Lower lobe of right lung (tissue), 2 donors: ENCODE measurements around the gene GNL1. TPM values are rescaled to one million over a fixed set of nuclear protein-coding genes. Genes with fewer than 3 reads are reported as not detected.
A peak's percentile ranks its signal among the peaks of the same experiment; 100 is the strongest.
"Not testable (repeated sequence)": the region's sequence is repeated elsewhere in the genome, so short reads cannot be mapped to it uniquely, and the experiment has no call there.

Source experiments
- ATAC-seq, 2 donors: fragments of 200-7000 bp; cut with Tn5 transposase; one replicate each; pipeline ENCODE4 v1.9.1; 2020 to 2022; ENCODE audit warnings: mild to moderate bottlenecking in 2 of 2, moderate library complexity in 2 of 2
- DNase-seq: peaks from one replicate; pipeline ENCODE4 v3.0.0-alpha.2; 2020
- H3K27ac ChIP-seq: fragments of 200-600 bp; one replicate; pipeline ENCODE4 v1.8.0; 2022
- H3K27me3 ChIP-seq: fragments of 200-600 bp; one replicate; pipeline ENCODE4 v1.8.0; 2022; ENCODE audit warnings: low read depth
- H3K36me3 ChIP-seq: fragments of 200-600 bp; one replicate; pipeline ENCODE4 v1.8.0; 2022; ENCODE audit warnings: mild to moderate bottlenecking
- H3K4me1 ChIP-seq: fragments of 200-600 bp; one replicate; pipeline ENCODE4 v1.8.0; 2022
- H3K4me3 ChIP-seq: fragments of 200-600 bp; one replicate; pipeline ENCODE4 v1.8.0; 2022; ENCODE audit warnings: mild to moderate bottlenecking
- H3K9me3 ChIP-seq: fragments of 200-600 bp; one replicate; pipeline ENCODE4 v1.8.0; 2022
- intact Hi-C: fragments of 100-400 bp; cut with DNase I; formaldehyde crosslinking; loops from one replicate; pipeline ENCODE4 v1.11.0; 2022
- total RNA-seq: library from RNA; stranded (reverse); fragmentation: NEBNext Ultra II Directional; extraction: Animal tissue kit (Norgen Biotek cat#: 25700); gene quantifications from one replicate; pipeline ENCODE4 v1.2.1, GENCODE V29; 2021
- TF ChIP-seq, protein P1 (sequence below): fragments of 200-600 bp; IDR thresholded peaks from one replicate; pipeline ENCODE4 v1.8.0; 2022; ENCODE audit warnings: antibody characterized with exemption, mild to moderate bottlenecking
- donor health status: DM: no; HTN: yes; CAD: no; lungs with severe emphysema.

GNL1 gene
- total RNA-seq, 1 donor from 2014 or later: 54.9 TPM

DNA sequence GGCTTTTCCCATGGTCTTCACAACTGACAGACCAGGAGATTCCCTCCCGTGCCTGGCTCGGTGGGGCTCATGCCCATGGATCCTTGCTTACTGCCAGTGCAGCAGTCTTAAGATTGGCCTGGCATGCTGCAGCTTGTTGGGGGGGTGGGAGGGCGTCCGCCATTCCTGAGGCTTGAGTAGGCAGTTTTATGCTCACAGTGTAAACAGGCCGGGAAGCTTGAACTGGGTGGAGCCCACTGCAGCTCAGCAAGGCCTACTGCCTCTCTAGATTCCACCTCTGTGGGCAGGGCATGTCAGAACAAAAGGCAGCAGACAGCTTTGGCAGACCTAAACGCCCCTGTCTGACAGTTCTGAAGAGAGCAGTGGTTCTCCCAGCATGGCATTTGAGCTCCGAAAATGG lies 35.2 kb downstream of the GNL1 start:
- peak; percentile 69 for DNase-seq
- intact Hi-C loops, H3K36me3 ChIP-seq, H3K4me3 ChIP-seq, H3K9me3 ChIP-seq, H3K27me3 ChIP-seq: not testable (repeated sequence)
- peak; percentile 58 to 64 for ATAC-seq
- Histone ChIP-seq H3K4me1 (peaks cover 23% of the 10 kb centered on the region), H3K27ac (peak overlapping the region; percentile 68)

DNA sequence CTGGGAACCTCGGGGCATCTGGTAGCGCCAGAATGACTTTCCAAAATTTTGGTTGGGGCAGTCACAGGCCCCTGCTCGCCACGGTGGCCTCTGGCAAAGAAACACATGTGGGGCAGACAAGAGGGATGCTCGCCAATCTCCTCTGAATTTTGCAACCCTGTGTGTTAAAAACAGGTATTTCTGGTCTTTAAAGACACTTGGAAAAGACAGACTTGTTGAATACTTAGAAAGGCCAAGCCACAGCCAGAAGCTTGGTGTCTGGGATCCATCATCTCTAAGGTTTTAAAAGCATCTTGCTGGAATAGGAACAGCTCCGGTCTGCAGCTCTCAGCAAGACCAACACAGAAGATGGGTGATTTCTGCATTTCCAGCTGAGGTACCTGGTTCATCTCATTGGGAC lies 35.8 kb downstream of the GNL1 start:
- Histone ChIP-seq H3K9me3 (no peaks in the 10 kb centered on the region), H3K4me1 (peaks cover 23% of the 10 kb centered on the region), H3K27me3 (no peaks in the 10 kb centered on the region), H3K36me3 (no peaks in the 10 kb centered on the region), H3K27ac (peak overlapping the region; percentile 68), H3K4me3 (no peak overlapping the region)
- TF ChIP-seq, protein P1, sequence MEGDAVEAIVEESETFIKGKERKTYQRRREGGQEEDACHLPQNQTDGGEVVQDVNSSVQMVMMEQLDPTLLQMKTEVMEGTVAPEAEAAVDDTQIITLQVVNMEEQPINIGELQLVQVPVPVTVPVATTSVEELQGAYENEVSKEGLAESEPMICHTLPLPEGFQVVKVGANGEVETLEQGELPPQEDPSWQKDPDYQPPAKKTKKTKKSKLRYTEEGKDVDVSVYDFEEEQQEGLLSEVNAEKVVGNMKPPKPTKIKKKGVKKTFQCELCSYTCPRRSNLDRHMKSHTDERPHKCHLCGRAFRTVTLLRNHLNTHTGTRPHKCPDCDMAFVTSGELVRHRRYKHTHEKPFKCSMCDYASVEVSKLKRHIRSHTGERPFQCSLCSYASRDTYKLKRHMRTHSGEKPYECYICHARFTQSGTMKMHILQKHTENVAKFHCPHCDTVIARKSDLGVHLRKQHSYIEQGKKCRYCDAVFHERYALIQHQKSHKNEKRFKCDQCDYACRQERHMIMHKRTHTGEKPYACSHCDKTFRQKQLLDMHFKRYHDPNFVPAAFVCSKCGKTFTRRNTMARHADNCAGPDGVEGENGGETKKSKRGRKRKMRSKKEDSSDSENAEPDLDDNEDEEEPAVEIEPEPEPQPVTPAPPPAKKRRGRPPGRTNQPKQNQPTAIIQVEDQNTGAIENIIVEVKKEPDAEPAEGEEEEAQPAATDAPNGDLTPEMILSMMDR: no peak
- ATAC-seq (no peak), DNase-seq (no peak)
- intact Hi-C loops: no loop called here

DNA sequence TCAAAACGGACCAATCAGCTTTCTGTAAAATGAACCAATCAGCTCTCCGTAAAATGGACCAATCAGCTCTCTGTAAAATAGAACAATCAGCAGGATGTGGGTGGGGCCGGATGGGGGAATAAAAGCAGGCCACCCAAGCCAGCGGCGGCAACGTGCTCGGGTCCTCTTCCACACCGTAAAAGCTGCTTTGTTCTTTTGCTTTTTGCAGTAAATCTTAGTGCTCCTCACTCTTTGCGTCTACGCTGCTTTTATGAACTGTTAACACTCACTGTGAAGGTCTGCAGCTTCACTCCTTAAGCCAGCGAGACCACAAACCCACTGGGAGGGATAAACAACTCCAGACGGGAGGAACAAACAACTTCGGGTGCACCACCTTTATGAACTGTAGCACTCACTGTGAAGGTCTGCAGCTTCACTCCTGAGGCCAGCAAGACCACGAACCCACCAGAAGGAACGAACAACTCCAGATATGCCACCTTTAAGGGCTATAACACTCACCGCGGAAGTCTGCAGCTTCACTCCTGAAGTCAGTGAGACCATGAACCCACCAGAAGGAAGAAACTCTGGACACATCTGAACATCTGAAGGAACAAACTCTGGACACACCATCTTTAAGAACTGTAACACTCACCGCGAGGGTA lies 37.7 kb downstream of the GNL1 start:
- H3K4me1 ChIP-seq: peaks cover 31% of the 10 kb centered on the region
- H3K27ac ChIP-seq, H3K36me3 ChIP-seq, intact Hi-C loops, H3K4me3 ChIP-seq, ATAC-seq, DNase-seq, H3K27me3 ChIP-seq, H3K9me3 ChIP-seq: not testable (repeated sequence)

DNA sequence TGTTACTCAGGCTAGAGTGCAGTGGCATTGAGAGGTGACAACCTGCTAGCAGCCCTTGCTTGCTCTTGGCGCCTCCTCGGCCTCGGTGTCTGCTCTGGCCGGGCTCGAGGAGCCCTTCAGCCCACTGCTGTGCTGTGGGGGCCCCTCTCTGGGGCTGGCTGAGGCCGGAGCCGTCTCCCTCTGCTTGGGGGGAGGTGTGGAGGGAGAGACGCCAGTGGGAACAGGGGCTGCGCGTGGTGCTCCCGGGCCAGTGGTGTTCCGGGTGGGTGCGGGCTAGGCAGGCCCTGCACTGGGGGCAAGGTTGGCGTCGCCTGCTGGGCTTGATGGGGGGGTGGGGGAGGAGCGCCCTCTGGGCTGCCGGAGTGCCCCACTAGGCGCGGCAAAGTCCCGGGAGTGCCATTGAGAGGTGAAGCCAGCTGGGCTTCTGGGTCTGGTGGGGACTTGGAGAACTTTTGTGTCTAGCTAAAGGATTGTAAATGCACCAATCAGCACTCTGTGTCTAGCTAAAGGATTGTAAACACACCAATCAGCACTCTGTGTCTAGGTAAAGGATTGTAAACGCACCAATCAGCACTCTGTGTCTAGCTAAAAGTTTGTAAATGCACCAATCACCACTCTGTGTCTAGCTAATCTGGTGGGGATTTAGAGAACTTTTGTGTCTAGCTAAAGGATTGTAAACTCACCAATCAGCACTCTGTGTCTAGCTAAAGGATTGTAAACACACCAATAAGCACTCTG lies 38.4 kb downstream of the GNL1 start:
- H3K27ac ChIP-seq: peak overlapping the region; percentile 91
- peaks cover 31% of the 10 kb centered on the region for H3K4me1 ChIP-seq
- peak; percentile 38 for DNase-seq
- ATAC-seq, H3K4me3 ChIP-seq, H3K27me3 ChIP-seq, H3K9me3 ChIP-seq, intact Hi-C loops, H3K36me3 ChIP-seq: not testable (repeated sequence)

DNA sequence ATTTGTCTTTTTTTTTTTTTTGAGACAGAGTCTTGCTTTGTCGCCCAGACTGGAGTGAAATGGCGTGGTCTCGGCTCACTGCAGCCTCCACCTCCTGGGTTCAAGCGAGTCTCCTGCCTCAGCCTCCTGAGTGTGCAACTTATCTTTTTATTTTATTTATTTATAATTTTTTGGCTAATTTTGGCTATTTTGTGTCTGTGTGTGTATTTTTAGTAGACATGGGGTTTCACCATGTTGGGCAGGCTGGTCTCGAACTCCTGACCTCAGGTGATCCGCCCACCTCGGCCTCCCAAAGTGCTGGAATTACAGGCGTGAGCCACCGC lies 39.6 kb downstream of the GNL1 start:
- H3K27me3 ChIP-seq, H3K36me3 ChIP-seq, ATAC-seq, intact Hi-C loops, H3K9me3 ChIP-seq, DNase-seq: not testable (repeated sequence)
- H3K4me3 ChIP-seq: peak overlapping the region; percentile 53
- peak overlapping the region; percentile 91 for H3K27ac ChIP-seq
- H3K4me1 ChIP-seq: peaks cover 31% of the 10 kb centered on the region

DNA sequence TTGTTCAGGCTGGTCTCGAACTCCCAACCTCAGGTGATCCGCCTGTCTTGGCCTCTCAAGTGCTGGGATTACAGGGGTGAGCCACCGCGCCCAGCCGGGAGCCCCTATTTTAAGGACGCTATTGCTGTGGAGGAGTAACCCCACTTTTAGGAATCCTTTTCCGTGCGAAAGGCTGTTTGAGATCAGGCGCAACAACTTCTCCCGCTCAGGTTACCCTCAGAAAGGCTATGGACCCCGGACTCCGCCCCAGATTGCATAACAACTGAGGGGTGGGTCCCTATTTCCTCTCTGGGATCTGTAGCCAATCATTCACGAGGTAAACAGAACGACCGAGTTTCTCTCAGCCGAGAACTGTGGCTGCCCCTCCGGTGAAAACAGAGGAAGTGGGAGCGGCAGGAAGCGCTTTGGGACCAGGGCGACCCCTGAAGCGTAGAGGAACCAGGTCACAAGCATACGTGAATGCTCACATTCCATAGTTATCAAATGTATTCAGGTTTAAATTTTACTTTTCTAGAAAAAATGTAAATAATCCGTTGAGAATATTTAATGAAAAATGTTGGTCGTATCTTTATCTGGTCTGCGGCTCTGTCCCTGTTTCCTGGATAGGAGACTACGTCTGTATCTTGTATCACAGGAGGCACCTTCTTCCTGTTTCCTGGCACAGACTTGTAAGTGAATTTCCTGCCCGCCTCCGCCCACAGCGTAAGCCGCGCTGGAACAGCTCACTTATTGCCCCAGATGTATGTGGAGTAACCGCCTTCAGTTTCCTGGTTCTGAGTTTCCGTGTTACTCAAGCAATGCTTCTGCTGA lies 40.1 kb downstream of the GNL1 start:
- TF ChIP-seq, protein P1: no peak
- H3K9me3 ChIP-seq: no peaks in the 10 kb centered on the region
- H3K36me3 ChIP-seq: no peaks in the 10 kb centered on the region
- peak overlapping the region; percentile 53 for H3K4me3 ChIP-seq
- DNase-seq: peak; percentile 95
- no peaks in the 10 kb centered on the region for H3K27me3 ChIP-seq
- ATAC-seq: peak; percentile 97
- peak overlapping the region; percentile 91 for H3K27ac ChIP-seq
- intact Hi-C loops: no loop called here
- peaks cover 26% of the 10 kb centered on the region for H3K4me1 ChIP-seq

DNA sequence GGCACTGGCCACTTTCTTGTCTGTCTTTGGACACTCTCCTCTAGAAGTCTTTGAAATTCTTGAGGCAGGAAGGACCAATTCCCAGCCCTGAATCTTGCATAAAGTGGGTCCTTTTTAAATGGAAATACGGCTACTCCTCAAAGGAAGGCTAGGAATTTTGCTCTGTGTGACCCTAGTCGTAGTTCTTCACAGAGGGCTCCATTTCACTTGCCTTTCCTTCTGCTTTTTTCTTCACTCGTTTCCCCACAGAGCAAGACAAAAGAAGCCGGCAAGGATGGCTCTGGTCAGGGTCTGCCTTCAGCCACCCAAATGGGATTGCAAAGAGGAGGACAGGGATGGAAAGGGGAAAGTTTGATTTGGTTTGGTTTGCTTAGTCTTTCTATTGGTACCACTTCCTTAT lies 41.2 kb downstream of the GNL1 start:
- DNase-seq (no peak), ATAC-seq (no peak)
- H3K9me3 ChIP-seq: no peaks in the 10 kb centered on the region
- no peaks in the 10 kb centered on the region for H3K27me3 ChIP-seq
- TF ChIP-seq, protein P1: no peak
- H3K4me1 ChIP-seq: peaks cover 21% of the 10 kb centered on the region
- intact Hi-C loops: no loop called here
- H3K36me3 ChIP-seq: no peaks in the 10 kb centered on the region
- H3K4me3 ChIP-seq: peak overlapping the region; percentile 53
- peak overlapping the region; percentile 91 for H3K27ac ChIP-seq
